Right hindlimb (tissue), 1 donor: ENCODE measurements around the gene KCNK16.

Experiments
- DNase-seq: peaks from one replicate; pipeline ENCODE4 v3.0.0-alpha.2; 2018

Gene KCNK16

DNA sequence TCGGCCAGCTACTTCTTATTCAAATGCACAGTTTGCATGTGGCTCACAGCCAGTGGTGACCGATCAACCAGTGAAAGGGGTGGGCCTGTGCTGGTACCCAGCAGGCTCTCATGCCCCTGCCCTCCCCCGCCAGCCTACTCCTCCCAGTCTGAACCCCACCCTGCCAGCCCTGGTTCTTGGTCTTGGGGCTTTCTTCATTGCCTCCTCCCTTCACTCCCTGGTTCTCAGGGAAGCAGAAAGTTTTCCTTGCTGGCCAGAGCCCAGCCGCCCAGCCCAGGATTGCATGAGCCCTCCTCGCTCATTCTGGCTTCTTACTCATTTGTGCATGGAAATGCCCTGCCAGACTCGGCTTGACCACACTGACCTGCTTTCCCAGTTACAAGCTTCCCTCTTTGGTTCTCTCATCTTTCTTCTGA is 49.1 kb downstream of the KCNK16 start:
- no peak for DNase-seq

DNA sequence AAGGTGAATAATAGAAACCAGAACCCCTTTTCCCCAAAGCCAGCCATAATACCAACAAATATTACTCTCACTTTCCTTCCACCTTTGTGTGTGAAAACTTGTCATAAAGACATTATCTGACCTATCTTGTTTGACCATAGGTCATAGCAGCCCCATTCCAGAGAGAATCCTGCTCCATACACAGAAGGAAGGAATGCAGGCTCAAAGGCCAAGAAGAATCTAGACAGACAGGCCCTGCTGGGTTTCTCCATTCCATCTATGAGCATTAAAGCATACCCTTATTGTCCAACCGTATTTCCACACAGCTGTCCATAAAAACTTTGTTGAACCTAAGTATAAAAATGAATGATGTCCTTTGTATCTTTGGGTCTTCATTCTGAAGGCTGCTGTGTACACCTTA is 52.5 kb downstream of the KCNK16 start:
- no peak for DNase-seq

DNA sequence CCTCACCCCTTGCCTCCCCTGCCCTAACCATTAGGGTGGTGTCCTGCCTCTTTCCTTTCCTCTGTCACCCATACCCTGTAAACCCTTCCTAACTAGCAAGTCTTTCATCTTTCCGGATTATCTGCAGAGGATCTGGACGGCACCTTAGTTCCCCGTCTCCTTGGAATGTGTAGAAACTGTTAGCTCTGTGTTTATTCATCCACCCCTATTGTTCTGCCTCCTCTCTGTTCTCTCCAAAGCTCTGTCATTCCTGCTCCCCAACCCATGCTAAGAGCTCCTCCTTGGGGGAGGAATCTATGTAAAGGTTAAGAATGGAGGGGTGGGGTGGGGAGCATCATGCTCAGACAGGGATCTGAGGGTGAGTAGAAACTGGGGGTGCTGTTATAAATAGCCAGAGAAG is 53.8 kb downstream of the KCNK16 start:
- DNase-seq: no peak

DNA sequence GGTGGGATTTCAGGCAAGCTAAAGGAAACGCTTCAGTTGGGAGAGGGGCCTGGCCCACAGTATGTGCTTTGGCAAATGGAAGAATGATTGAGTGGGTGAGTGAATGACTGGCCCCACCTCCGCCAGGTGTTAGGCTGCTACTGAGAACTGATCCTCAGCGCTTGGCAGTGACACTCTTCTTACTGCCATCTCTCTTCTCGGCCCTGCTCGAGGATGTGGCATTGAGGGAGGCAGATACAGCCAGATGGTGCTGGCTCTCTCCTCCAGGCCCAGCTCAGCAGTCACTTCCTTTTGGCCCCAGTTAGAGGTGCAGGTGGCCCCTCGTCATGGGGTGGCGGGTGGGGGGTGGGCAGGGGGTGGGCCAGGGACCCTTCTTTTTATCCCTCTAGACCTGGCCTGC is 54.3 kb downstream of the KCNK16 start:
- no peak for DNase-seq

DNA sequence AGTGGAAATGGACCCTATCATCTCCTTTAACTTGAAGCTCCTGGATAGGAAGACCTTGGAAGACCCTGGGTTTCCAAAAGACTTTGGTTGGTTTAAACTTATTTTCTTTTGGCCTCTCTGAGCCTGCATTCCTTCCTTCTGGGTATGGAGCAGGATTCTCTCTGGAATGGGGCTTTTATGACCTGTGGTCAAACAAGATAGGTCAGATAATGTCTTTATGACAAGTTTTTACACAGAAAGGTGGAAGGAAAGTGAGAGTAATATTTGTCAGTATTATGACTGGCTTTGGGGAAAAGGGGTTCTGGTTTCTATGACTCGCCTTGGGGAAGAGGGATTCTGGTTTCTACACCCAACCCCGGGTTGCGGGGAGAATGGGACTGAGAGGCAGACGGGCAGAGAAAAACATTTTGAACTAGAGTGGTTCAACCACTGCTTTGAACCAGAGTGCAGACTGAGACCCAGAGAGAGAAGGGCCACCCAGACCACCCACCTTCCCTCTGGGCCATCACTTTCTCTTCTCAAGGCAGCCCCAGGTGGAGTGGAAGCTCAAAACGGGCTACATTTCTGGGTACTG is 55.6 kb downstream of the KCNK16 start:
- no peak for DNase-seq

DNA sequence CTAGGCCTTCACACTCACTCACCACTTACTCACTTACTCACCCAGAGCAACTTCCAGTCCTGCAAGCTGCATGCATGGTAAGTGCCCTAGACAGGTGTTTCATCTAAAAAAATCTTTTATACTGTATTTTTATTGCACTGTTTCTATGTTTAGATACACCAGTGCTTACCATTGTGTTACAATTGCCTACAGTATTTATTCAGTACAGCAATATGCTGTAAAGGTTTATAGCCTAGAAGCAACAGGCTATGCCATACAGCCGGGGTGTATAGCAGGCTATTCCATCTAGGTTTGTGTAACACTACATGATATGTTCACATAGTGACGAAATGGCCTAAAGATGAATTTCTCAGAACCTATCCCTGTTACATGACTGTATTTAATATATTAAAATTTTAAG is 56.1 kb downstream of the KCNK16 start:
- DNase-seq: no peak
